ENCODE data around the gene SYT7.

GRCh38 chr11:61522881-61523280 lies 58.0 kb downstream of the SYT7 start:
- TF ChIP-seq CTCF (IDR thresholded peaks at IDR 0.05), result no peak
- TF ChIP-seq POLR2A (IDR thresholded peaks at IDR 0.05), result no peak
